ENCODE data around the gene DBNDD2.
A peak's percentile ranks its signal among the peaks of the same experiment; 100 is the strongest.

DBNDD2 gene

DNA sequence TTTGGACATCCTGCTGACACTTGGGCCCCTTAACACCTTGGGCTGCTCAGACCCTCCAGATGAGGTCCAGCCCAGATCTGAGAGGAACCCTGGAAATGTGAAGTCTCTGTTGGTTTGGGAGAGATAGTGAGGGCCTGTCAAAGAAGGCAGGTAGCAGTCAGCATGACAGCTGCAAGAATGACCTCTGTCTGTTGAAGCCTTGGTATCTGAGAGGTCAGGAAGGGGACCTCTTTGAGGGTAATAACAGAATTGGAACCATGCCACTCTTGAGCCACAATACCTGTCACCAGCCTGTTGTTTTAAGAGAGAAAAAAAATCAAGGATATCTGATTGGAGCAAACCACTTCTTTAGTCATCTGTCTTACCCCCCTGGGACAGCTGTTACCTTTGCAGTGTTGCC lies 41.0 kb upstream of the DBNDD2 start:
- no peaks in the 10 kb centered on the region; the same call in 1 of the 2 replicates for H3K36me3 ChIP-seq (ENCODE audit: insufficient read depth, low read length)
- no peak overlapping the region for H2AFZ ChIP-seq (ENCODE audit: low read length)
- H3K79me2 ChIP-seq (ENCODE audit: insufficient read depth, low read length) = peaks cover 16% of the 10 kb centered on the region
- peaks cover 6% of the 10 kb centered on the region; the same call in 1 of the 2 replicates for H3F3A ChIP-seq (ENCODE audit: low read depth)
- TF ChIP-seq EZH2phosphoT487 (IDR thresholded peaks at IDR 0.05; ENCODE audit: borderline replicate concordance) = no peak
- TF ChIP-seq, protein P1, sequence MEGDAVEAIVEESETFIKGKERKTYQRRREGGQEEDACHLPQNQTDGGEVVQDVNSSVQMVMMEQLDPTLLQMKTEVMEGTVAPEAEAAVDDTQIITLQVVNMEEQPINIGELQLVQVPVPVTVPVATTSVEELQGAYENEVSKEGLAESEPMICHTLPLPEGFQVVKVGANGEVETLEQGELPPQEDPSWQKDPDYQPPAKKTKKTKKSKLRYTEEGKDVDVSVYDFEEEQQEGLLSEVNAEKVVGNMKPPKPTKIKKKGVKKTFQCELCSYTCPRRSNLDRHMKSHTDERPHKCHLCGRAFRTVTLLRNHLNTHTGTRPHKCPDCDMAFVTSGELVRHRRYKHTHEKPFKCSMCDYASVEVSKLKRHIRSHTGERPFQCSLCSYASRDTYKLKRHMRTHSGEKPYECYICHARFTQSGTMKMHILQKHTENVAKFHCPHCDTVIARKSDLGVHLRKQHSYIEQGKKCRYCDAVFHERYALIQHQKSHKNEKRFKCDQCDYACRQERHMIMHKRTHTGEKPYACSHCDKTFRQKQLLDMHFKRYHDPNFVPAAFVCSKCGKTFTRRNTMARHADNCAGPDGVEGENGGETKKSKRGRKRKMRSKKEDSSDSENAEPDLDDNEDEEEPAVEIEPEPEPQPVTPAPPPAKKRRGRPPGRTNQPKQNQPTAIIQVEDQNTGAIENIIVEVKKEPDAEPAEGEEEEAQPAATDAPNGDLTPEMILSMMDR (conservative IDR thresholded peaks at IDR 0.05; ENCODE audit: low read length) = no peak
- H3K4me1 ChIP-seq (ENCODE audit: insufficient read depth, low read length, poor library complexity, severe bottlenecking) = peaks cover 42% of the 10 kb centered on the region
- no peaks in the 10 kb centered on the region for H3K27me3 ChIP-seq (ENCODE audit: insufficient read depth, low read length, poor library complexity, severe bottlenecking)
- H3K9ac ChIP-seq (ENCODE audit: low read depth, low read length, poor library complexity, severe bottlenecking) = no peak overlapping the region
- peaks cover 6% of the 10 kb centered on the region for H4K20me1 ChIP-seq (ENCODE audit: insufficient read depth, low read length, poor library complexity, severe bottlenecking)
- H3K9me2 ChIP-seq (replicated peaks; ENCODE audit: low read depth, low read length) = no peaks in the 10 kb centered on the region
- H3K4me3 ChIP-seq (ENCODE audit: low read length, poor library complexity, severe bottlenecking) = no peak overlapping the region
- no peaks in the 10 kb centered on the region for H3K9me3 ChIP-seq (ENCODE audit: insufficient read depth, low read depth, low read length)
- H3K4me2 ChIP-seq (ENCODE audit: low read depth, low read length, poor library complexity, severe bottlenecking) = no peak overlapping the region

DNA sequence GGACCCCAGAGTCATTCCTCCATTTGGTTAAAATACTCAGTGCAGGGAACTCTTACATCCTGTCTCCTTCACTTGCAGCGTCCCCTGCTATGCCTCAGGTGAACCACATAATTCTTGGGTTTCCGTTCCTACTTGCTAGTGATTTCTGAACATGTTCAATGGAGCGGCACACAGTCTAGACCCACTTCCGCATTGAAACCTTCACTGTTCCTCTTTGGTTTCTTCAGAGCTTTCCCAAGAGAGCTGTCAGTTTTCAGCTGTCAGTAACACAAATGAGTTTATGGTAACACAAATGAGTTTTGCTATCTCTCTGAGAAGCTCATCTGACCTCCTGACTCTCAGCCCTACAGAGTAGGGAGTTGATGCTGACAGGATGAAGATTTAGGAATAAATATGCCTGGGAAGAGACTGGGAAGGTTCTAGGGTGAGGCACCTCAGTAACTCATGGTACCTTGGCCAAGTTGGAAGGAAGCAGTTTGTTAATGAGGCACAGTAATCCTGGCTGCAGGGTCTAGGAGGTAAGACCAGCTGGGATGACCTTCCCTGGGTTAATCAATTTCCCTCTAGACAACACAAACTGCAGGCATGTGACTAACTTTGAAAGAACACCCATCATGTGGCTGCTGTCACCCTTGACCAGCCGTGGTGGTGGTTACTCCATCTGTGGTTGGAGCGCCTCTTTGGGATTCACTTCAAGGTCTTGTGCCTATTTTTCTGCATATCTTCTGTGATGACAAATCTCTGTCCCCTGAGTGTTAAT lies 39.7 kb upstream of the DBNDD2 start:
- H3K79me2 ChIP-seq (ENCODE audit: insufficient read depth, low read length) = peaks cover 15% of the 10 kb centered on the region
- peaks cover 6% of the 10 kb centered on the region for H4K20me1 ChIP-seq (ENCODE audit: insufficient read depth, low read length, poor library complexity, severe bottlenecking)
- H2AFZ ChIP-seq (ENCODE audit: low read length) = no peak overlapping the region
- peak overlapping the region; percentile 65 for H3K4me2 ChIP-seq (ENCODE audit: low read depth, low read length, poor library complexity, severe bottlenecking)
- no peaks in the 10 kb centered on the region for H3K9me3 ChIP-seq (ENCODE audit: insufficient read depth, low read depth, low read length)
- no peak overlapping the region for H3K4me3 ChIP-seq (ENCODE audit: low read length, poor library complexity, severe bottlenecking)
- H3K4me1 ChIP-seq (ENCODE audit: insufficient read depth, low read length, poor library complexity, severe bottlenecking) = peaks cover 41% of the 10 kb centered on the region
- no peaks in the 10 kb centered on the region for H3K27me3 ChIP-seq (ENCODE audit: insufficient read depth, low read length, poor library complexity, severe bottlenecking)
- no peaks in the 10 kb centered on the region for H3K9me2 ChIP-seq (replicated peaks; ENCODE audit: low read depth, low read length)
- TF ChIP-seq EZH2phosphoT487 (IDR thresholded peaks at IDR 0.05; ENCODE audit: borderline replicate concordance) = no peak
- TF ChIP-seq, protein P1 (conservative IDR thresholded peaks at IDR 0.05; ENCODE audit: low read length) = no peak
- no peaks in the 10 kb centered on the region; the same call in 1 of the 2 replicates for H3K36me3 ChIP-seq (ENCODE audit: insufficient read depth, low read length)
- H3F3A ChIP-seq (ENCODE audit: low read depth) = peaks cover 6% of the 10 kb centered on the region; the same call in 1 of the 2 replicates
- no peak overlapping the region for H3K9ac ChIP-seq (ENCODE audit: low read depth, low read length, poor library complexity, severe bottlenecking)

- no peak overlapping the region for H3K9ac ChIP-seq (ENCODE audit: low read depth, low read length, poor library complexity, severe bottlenecking)
- no peaks in the 10 kb centered on the region for H4K20me1 ChIP-seq (ENCODE audit: insufficient read depth, low read length, poor library complexity, severe bottlenecking)
- no peak overlapping the region for H3K4me2 ChIP-seq (ENCODE audit: low read depth, low read length, poor library complexity, severe bottlenecking)
- TF ChIP-seq, protein P1 (conservative IDR thresholded peaks at IDR 0.05; ENCODE audit: low read length) = no peak
- TF ChIP-seq EZH2phosphoT487 (IDR thresholded peaks at IDR 0.05; ENCODE audit: borderline replicate concordance) = no peak
- no peaks in the 10 kb centered on the region for H3K9me2 ChIP-seq (replicated peaks; ENCODE audit: low read depth, low read length)
- no peaks in the 10 kb centered on the region for H3K79me2 ChIP-seq (ENCODE audit: insufficient read depth, low read length)
- H3K36me3 ChIP-seq (ENCODE audit: insufficient read depth, low read length) = no peaks in the 10 kb centered on the region; the same call in 1 of the 2 replicates
- H3F3A ChIP-seq (ENCODE audit: low read depth) = peaks cover 6% of the 10 kb centered on the region; the same call in 1 of the 2 replicates
- no peak overlapping the region for H2AFZ ChIP-seq (ENCODE audit: low read length)
- no peaks in the 10 kb centered on the region for H3K27me3 ChIP-seq (ENCODE audit: insufficient read depth, low read length, poor library complexity, severe bottlenecking)
- H3K9me3 ChIP-seq (ENCODE audit: insufficient read depth, low read depth, low read length) = no peaks in the 10 kb centered on the region
- no peak overlapping the region for H3K4me3 ChIP-seq (ENCODE audit: low read length, poor library complexity, severe bottlenecking)
- H3K4me1 ChIP-seq (ENCODE audit: insufficient read depth, low read length, poor library complexity, severe bottlenecking) = peaks cover 29% of the 10 kb centered on the region
These were observed 37.4 kb upstream of the DBNDD2 start for GRCh38 chr20:45370571-45371160.

All from Loucy (cell line).